ENCODE measurements around the gene CPEB3. TPM values are rescaled to one million over a fixed set of nuclear protein-coding genes. Genes with fewer than 3 reads are reported as not detected.
"Not testable (repeated sequence)": the region's sequence is repeated elsewhere in the genome, so short reads cannot be mapped to it uniquely, and the experiment has no call there.

The CPEB3 gene
- total RNA-seq, 1 experiment from 2014 or later, result 0.82 TPM

DNA sequence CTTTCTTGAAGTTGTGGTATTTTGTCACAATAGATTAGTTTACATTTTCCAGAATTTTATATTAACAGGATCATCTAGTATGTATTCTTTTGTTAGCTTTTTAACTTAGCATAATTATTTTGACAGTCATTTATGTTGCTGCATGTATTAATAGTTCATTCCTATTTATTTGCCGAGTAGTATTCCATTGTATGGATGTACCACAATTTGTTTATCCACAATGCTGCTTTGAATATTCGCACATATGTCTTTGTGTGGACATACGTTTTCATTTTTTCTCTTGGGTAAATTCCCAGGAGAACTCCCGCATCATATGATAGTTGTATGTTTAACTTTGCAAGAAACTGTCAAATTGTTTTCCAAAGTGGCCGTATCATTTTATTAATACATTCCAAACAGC is 115.7 kb downstream of the CPEB3 start:
- Histone ChIP-seq H3K27ac (no peak overlapping the region), H3K9me3 (replicated peaks) (no peaks in the 10 kb centered on the region), H3K4me1 (replicated peaks) (no peaks in the 10 kb centered on the region), H3K4me3 (no peak overlapping the region), H3K36me3 (no peaks in the 10 kb centered on the region), H3K27me3 (replicated peaks) (no peaks in the 10 kb centered on the region)
- DNase-seq (ENCODE audit: low read depth in 1 of 2, low spot score in 2 of 2), result no peak

DNA sequence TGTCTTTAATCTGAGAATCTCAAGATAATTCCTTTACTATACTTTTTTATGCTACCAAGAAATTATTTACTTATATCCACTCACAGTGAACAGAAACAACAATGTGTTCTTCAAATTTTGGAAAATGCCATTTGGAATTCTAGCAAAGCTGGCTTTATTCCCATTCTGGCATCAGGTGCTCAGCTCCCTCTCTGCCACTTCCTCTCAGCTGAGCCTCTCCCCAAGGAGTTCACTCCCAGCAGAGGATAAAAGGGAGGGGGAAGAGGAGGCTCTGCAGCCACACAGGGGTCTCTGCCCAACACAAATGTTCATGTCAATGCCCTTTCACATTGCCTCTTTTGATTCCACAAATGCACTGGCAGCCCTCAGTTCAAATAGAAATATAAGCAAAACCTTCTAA is 116.9 kb downstream of the CPEB3 start:
- Histone ChIP-seq H3K4me3 (no peak overlapping the region), H3K9me3 (replicated peaks) (no peaks in the 10 kb centered on the region), H3K27me3 (replicated peaks) (no peaks in the 10 kb centered on the region), H3K4me1 (replicated peaks) (no peaks in the 10 kb centered on the region), H3K36me3 (no peaks in the 10 kb centered on the region), H3K27ac (no peak overlapping the region)
- DNase-seq (ENCODE audit: low read depth in 1 of 2, low spot score in 2 of 2), result no peak

- DNase-seq (ENCODE audit: low read depth in 1 of 2, low spot score in 2 of 2), result no peak
- no peak overlapping the region for H3K4me3 ChIP-seq
- no peaks in the 10 kb centered on the region for H3K4me1 ChIP-seq (replicated peaks)
- H3K27me3 ChIP-seq (replicated peaks), result no peaks in the 10 kb centered on the region
- no peak overlapping the region for H3K27ac ChIP-seq
- no peaks in the 10 kb centered on the region for H3K36me3 ChIP-seq
- peaks cover 5% of the 10 kb centered on the region for H3K9me3 ChIP-seq (replicated peaks)
Observed at GRCh38 chr10:92164036-92164696, 126.7 kb downstream of the CPEB3 start.

DNA sequence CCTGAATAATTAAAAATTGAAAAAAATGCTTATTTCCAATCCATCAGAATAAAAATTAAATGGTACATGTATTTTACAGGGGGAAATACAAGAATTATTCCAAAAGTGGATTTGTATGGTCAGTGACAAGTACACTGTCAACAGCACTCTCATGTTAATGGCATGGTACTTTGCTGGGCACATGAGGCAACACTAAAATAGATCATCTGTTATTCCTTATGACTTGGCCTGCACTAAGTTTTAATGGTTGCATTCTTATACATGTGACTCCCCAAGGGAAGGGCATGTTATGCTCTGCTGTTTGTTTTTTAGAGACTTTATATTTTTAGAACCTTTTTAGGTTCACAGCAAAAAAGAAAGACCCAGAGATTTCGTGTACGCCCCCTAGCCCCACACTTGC is 128.3 kb downstream of the CPEB3 start:
- no peak overlapping the region for H3K27ac ChIP-seq
- H3K36me3 ChIP-seq, result no peaks in the 10 kb centered on the region
- peaks cover 5% of the 10 kb centered on the region for H3K9me3 ChIP-seq (replicated peaks)
- no peaks in the 10 kb centered on the region for H3K4me1 ChIP-seq (replicated peaks)
- DNase-seq (ENCODE audit: low read depth in 1 of 2, low spot score in 2 of 2), result no peak
- no peak overlapping the region for H3K4me3 ChIP-seq
- H3K27me3 ChIP-seq (replicated peaks), result no peaks in the 10 kb centered on the region

- no peaks in the 10 kb centered on the region for H3K36me3 ChIP-seq
- no peak overlapping the region for H3K27ac ChIP-seq
- H3K4me3 ChIP-seq, result no peak overlapping the region
- no peaks in the 10 kb centered on the region for H3K4me1 ChIP-seq (replicated peaks)
- no peak for DNase-seq (ENCODE audit: low read depth in 1 of 2, low spot score in 2 of 2)
- no peaks in the 10 kb centered on the region for H3K27me3 ChIP-seq (replicated peaks)
- no peaks in the 10 kb centered on the region for H3K9me3 ChIP-seq (replicated peaks)
Observed at GRCh38 chr10:92156874-92157773, 133.8 kb downstream of the CPEB3 start.

- no peaks in the 10 kb centered on the region for H3K27me3 ChIP-seq (replicated peaks)
- no peaks in the 10 kb centered on the region for H3K36me3 ChIP-seq
- H3K4me3 ChIP-seq, result no peak overlapping the region
- no peaks in the 10 kb centered on the region for H3K9me3 ChIP-seq (replicated peaks)
- DNase-seq (ENCODE audit: low read depth in 1 of 2, low spot score in 2 of 2), result no peak
- no peaks in the 10 kb centered on the region for H3K4me1 ChIP-seq (replicated peaks)
- no peak overlapping the region for H3K27ac ChIP-seq
Observed at GRCh38 chr10:92150823-92151222, 140.1 kb downstream of the CPEB3 start.

DNA sequence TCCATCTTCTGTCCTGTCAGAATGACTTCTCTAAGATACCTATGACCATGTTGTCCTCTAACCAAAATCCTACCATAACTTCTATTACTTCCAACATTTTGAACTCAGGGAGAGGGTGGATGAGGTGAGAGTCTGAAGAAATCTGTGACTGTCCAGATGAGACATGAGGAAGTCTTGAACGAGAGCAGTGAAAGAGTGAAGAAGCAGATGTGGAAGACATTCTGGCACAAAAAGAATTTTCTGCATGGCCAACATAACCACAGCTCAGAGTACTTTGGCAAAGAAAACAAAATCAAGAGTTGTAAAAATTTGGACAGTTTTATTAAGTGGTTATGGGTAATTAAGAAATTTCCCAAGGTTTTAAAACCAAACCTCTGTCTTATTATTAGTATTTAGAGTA is 141.6 kb downstream of the CPEB3 start:
- no peaks in the 10 kb centered on the region for H3K4me1 ChIP-seq (replicated peaks)
- H3K27me3 ChIP-seq (replicated peaks), result no peaks in the 10 kb centered on the region
- no peak overlapping the region for H3K27ac ChIP-seq
- DNase-seq (ENCODE audit: low read depth in 1 of 2, low spot score in 2 of 2), result no peak
- H3K4me3 ChIP-seq, result no peak overlapping the region
- H3K36me3 ChIP-seq, result no peaks in the 10 kb centered on the region
- H3K9me3 ChIP-seq (replicated peaks), result no peaks in the 10 kb centered on the region

- no peaks in the 10 kb centered on the region for H3K27me3 ChIP-seq (replicated peaks)
- no peak overlapping the region for H3K27ac ChIP-seq
Observed at GRCh38 chr10:92146781-92147180, 144.1 kb downstream of the CPEB3 start.

DNA sequence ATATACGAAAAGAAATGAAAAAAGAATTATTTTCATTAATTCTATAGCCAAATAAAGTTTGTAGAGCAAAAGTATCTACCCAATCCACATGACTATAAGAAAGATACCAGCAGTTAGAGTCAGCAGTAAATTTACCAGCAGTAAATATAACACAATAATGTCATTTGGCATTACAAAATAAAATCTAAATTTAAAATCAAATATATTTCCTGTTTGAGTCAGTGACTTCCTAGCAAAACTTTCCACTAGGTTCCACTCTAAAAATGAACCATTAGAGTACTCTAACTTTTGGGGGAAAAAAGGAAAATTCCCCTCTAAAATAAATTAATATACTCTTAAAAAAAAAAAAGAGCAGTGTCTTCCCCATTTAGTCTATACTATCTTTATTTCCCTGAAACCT is 144.8 kb downstream of the CPEB3 start:
- Histone ChIP-seq H3K36me3 (no peaks in the 10 kb centered on the region), H3K4me1 (replicated peaks) (no peaks in the 10 kb centered on the region), H3K4me3 (no peak overlapping the region), H3K27me3 (replicated peaks) (no peaks in the 10 kb centered on the region), H3K9me3 (replicated peaks) (no peaks in the 10 kb centered on the region; the same call in 1 of the 2 replicates), H3K27ac (no peak overlapping the region)
- DNase-seq (ENCODE audit: low read depth in 1 of 2, low spot score in 2 of 2), result no peak

More at GRCh38 chr10:92146781-92147180, 144.1 kb downstream of the CPEB3 start:
- H3K9me3 ChIP-seq (replicated peaks), result no peaks in the 10 kb centered on the region; the same call in 1 of the 2 replicates
- no peaks in the 10 kb centered on the region for H3K36me3 ChIP-seq
- DNase-seq (ENCODE audit: low read depth in 1 of 2, low spot score in 2 of 2), result no peak
- no peaks in the 10 kb centered on the region for H3K4me1 ChIP-seq (replicated peaks)
- no peak overlapping the region for H3K4me3 ChIP-seq

DNA sequence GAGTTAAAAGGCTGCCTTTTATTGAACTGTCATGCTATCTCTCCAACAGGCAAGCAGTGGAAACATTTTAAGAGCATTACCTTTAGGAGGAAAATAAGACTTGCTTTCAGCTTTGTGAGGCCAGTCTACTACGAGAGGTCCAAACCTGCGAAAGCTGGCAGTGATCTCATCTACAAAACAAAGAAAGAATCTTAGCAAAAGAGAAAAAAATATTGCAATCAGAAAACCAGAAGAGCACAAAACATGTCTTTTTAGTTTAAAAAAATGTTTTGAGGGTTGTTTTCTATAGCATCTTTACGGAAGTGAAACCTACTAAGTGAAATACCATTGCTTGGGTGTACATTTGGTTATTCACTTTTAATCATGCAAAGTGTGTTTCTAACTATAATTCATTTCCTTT is 147.9 kb downstream of the CPEB3 start:
- H3K27me3 ChIP-seq (replicated peaks), result no peaks in the 10 kb centered on the region
- H3K9me3 ChIP-seq (replicated peaks), result no peaks in the 10 kb centered on the region; the same call in 1 of the 2 replicates
- no peaks in the 10 kb centered on the region for H3K4me1 ChIP-seq (replicated peaks)
- DNase-seq (ENCODE audit: low read depth in 1 of 2, low spot score in 2 of 2), result no peak
- H3K27ac ChIP-seq, result no peak overlapping the region
- H3K36me3 ChIP-seq, result no peaks in the 10 kb centered on the region
- H3K4me3 ChIP-seq, result no peak overlapping the region

DNA sequence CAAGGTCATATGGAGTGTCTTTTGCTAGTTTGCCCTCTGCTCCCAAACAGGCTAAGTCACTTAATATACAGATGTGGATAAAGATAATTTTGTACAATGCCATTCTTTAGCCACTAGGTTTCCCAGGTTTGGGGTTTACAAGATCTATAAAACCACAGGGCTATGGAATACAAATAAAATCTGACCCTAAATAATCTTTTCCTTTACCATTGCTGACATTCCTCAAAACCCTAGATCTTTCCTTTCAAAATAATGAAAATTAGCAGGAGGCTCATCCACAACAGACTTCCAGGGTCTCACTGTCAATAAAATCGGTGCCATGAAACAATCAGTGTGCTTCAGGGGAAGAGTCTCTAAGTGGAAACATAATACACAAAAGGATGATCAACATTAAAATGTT is 148.4 kb downstream of the CPEB3 start:
- Histone ChIP-seq H3K9me3 (replicated peaks) (no peaks in the 10 kb centered on the region; the same call in 1 of the 2 replicates), H3K27ac (no peak overlapping the region), H3K36me3 (no peaks in the 10 kb centered on the region), H3K4me3 (no peak overlapping the region), H3K4me1 (replicated peaks) (no peaks in the 10 kb centered on the region), H3K27me3 (replicated peaks) (no peaks in the 10 kb centered on the region)
- no peak for DNase-seq (ENCODE audit: low read depth in 1 of 2, low spot score in 2 of 2)

DNA sequence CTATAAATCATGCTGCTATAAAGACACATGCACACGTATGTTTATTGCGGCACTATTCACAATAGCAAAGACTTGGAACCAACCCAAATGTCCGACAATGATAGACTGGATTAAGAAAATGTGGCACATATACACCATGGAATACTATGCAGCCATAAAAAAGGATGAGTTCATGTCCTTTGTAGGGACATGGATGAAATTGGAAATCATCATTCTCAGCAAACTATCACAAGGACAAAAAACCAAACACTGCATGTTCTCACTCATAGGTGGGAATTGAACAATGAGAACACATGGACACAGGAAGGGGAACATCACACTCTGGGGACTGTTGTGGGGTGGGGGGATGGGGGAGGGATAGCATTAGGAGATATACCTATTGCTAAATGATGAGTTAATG is 149.7 kb downstream of the CPEB3 start:
- not testable (repeated sequence) for H3K9me3 ChIP-seq (replicated peaks); H3K4me1 ChIP-seq (replicated peaks); H3K36me3 ChIP-seq; H3K27ac ChIP-seq; H3K4me3 ChIP-seq; DNase-seq (ENCODE audit: low read depth in 1 of 2, low spot score in 2 of 2); H3K27me3 ChIP-seq (replicated peaks)

DNA sequence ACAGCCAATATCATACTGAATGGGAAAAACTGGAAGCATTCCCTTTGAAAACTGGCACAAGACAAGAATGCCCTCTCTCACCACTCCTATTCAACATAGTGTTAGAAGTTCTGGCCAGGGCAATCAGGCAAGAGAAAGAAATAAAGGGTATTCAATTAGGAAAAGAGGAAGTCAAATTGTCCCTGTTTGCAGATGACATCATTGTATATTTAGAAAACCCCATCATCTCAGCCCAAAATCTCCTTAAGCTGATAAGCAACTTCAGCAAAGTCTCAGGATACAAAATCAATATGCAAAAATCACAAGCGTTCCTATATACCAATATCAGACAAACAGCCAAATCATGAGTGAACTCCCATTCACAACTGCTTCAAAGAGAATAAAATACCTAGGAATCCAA is 156.8 kb downstream of the CPEB3 start:
- H3K36me3 ChIP-seq; H3K27ac ChIP-seq; H3K4me1 ChIP-seq (replicated peaks); H3K27me3 ChIP-seq (replicated peaks); DNase-seq (ENCODE audit: low read depth in 1 of 2, low spot score in 2 of 2); H3K4me3 ChIP-seq; H3K9me3 ChIP-seq (replicated peaks): not testable (repeated sequence)

DNA sequence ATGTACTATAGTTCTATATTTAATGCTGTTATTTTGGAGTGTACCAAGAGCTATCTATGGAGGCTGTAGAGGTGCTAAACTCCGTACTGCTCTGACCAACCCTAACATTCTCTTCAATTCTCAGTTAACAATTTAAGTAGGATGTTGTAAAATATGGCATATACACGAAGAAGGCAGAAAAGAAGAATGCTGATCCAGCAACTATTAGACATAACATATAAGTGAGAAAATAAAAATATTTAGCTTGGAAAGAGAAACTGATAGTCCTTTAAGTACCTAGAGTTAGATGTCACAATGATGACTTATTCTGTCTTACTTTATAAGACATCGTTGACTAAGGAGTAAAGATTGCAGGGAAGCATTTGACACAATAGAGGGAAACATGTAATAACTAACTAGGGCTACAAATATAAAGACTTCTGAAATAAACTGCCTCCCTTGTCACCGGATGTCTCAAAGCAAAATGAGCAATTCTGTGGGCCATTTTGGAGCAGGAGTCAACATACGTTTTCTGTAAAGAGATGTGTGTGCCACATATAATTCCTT is 159.5 kb downstream of the CPEB3 start:
- DNase-seq (ENCODE audit: low read depth in 1 of 2, low spot score in 2 of 2), result no peak
- Histone ChIP-seq H3K27me3 (replicated peaks) (no peaks in the 10 kb centered on the region), H3K4me1 (replicated peaks) (no peaks in the 10 kb centered on the region), H3K9me3 (replicated peaks) (peaks cover 3% of the 10 kb centered on the region; the same call in 1 of the 2 replicates), H3K4me3 (no peak overlapping the region), H3K36me3 (no peaks in the 10 kb centered on the region), H3K27ac (no peak overlapping the region)

Data from SJSA1 (cell line).